ENCODE results near the gene NREP.

NREP gene

DNA sequence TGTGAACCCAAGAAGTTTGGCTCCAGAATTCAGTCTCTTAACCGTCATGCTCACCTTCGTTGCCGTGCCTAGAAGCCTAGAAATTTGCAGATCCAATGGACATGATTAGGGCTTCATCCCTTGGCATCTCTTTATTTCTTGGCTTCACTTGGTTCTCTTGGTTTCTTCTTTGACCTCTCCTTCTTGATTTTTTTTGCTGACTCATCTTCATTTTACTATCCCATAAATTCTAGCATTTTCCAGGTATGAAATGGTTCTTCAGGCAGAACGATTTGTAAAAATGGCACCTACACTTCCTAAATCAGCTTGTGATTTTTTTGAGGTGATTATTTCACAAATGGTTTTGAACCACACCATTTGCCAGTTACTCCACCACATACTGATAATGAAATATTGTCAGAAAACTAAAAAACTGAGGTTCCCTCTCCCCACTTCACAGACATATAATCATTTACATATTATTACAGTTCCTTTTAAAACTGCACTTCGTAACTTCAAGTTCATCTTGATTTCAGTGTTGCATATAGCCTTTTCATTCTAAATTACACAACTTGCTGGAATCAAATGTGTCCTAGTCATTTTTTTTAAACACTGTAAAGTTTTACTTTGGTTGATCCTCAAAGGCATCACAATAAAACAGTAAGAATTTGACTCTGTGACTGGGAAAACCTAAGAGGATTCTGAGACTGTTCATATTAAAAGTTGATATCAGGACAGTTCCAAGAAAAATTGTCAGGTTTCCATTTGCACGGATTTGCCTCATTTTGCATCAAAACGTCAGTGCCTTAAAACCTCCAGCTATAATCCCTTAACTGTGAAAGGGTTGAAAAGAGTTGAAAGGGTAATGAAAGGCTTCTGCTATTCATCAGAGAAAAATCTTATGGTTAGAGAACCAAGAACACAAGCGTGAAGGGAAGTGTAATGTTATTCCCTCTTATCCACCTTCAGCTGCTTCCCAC is 8.9 kb upstream of the NREP start:
- DNase-seq (ENCODE audit: low spot score) = no peak

DNA sequence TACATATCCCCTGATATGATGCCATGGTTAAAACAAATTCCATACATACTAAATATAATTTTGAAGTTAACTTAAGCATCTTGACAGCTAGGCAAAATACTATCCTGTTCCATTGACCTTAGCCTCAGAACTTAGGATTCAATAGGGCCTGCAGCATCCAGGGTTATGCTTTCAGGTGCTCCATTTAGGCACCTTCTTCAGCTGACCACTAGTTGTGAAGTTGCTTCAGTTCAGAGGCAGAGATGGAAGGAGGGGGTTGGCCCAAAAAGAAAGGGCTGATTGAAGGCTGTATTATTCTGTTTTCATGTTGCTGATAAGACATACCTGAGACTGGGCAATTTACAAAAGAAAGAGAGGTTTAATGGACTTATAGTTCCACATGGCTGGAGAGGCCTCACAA is 7.0 kb upstream of the NREP start:
- no peak for DNase-seq (ENCODE audit: low spot score)

GRCh38 chr5:111762895-111763294 is 5.9 kb upstream of the NREP start:
- no peak for DNase-seq (ENCODE audit: low spot score)

- no peak for DNase-seq (ENCODE audit: low spot score)
Observed at GRCh38 chr5:111758284-111758628, 1.3 kb upstream of the NREP start.

- peak; percentile 90 for DNase-seq (ENCODE audit: low spot score)
Observed at GRCh38 chr5:111757355-111758283, 625 bp upstream of the NREP start.

DNA sequence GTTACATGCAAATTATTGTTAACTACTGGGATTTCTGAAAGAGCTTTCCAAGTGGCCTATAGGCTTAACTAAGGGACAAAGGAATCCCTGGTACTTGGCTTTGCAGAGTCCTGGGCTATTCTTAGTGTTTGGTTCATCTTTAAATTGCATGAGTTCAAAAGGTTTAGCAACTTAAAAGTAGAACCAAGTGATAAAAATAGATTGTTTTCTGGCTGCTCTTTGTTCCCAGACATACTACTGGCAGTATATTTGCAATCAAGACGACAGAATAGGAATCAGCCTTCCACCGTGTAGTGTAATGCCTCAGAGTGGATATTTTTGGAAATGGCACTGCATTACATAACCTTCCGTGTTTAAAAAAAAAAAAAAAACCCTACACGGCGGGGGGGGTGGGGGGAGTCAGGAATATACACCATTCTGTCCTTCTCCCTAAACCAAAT is 1.0 kb downstream of the NREP start:
- peak; percentile 59 for DNase-seq (ENCODE audit: low spot score)

- no peak for DNase-seq (ENCODE audit: low spot score)
Observed at GRCh38 chr5:111755345-111755941, 1.6 kb downstream of the NREP start.

- DNase-seq (ENCODE audit: low spot score) = no peak
Observed at GRCh38 chr5:111753884-111754589, 3.0 kb downstream of the NREP start.

- DNase-seq (ENCODE audit: low spot score) = no peak
Observed at GRCh38 chr5:111752426-111752965, 4.5 kb downstream of the NREP start.

- DNase-seq (ENCODE audit: low spot score) = no peak
Observed at GRCh38 chr5:111749303-111750026, 7.5 kb downstream of the NREP start.

DNA sequence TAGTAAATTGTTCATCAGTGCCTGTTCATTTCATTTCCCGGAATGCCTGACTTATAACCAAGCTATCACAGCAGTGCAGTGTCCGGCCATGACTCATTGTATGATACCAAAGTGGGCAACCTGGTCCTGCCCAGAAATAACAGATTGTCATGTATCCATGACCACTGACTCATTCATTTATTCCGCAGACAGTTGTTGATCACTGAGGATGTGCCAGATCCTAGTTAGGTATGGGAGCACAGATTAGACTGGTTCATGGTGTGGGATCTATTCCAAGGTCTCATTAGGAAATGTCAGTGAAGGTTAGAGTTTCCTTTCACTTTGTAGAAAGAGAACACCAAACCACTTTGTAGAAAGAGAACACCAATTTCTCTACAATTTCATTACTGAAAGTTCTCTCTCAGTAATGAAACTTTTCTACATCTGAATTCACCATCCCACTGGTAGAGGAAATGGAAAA is 8.7 kb downstream of the NREP start:
- DNase-seq (ENCODE audit: low spot score) = peak; percentile 81

- peak; percentile 20 for DNase-seq (ENCODE audit: low spot score)
Observed at GRCh38 chr5:111747337-111747736, 9.7 kb downstream of the NREP start.

GRCh38 chr5:111746791-111747190 is 10.2 kb downstream of the NREP start:
- no peak for DNase-seq (ENCODE audit: low spot score)

DNA sequence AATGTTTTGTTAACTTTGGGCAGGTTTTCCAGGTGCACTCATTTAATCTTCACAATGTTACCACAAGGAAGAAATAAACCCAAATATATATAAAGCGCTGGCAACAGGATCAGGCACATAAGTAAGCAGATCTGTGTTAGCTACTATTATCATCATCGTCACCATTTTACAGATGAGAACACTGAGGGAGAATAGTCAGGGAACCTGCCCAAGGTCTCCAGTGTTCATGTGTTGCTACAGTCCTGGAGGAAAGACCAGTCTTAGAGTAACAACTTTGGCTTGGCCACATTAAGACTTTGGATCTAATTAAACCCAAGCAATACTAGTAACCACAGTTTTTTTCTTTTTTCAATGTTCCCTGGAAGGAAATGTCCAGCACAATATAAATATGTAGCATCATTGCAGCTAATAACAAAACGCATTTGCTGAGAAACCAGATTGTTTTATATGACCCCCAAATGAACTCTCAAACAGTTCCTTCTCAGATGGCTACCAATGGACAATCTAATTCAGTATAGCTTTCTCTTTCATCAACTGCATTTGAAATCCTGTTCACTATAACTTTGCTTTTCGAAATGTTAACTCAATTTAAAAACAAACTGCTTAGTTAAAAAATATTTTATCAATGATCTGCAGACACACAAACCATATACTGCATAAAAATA is 11.8 kb downstream of the NREP start:
- no peak for DNase-seq (ENCODE audit: low spot score)

DNA sequence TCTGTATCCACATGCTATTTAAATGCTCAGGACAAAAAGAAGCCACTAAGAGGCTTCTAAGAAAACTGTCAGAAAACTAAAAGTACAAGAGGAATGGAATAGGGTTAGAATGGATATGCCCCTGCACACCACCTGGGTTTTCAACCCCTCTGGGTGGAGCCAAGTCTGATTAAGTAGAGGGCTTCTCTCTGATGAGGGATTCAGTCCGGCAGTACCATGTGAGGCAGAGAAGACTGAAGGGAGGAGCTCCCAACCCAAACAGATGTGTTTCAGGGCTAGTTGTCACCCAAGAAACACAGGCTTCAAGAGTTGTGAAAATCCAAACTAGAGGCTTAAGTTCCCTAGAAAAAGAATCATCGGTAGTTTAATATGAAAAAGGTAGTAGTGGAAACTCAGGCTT is 12.5 kb downstream of the NREP start:
- no peak for DNase-seq (ENCODE audit: low spot score)

DNA sequence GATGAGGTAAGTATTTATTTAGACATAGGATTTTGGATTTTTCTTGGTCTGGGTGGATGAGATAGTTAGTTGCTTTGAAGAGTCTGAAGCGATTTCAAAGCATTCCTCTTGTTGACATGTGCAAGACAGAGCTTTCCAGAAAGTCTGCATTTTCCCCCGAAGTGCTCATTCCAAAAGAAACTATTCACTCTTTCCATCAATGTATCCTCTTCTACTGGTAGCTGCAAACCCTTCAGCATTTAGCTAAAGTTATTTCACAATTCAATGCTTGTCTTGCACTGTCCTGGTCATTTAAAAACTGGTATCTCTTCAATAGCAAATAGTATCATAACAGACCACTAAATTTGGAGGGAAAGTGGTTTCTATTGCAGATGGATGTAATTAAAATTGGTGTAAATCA is 13.0 kb downstream of the NREP start:
- peak; percentile 45 for DNase-seq (ENCODE audit: low spot score)

DNA sequence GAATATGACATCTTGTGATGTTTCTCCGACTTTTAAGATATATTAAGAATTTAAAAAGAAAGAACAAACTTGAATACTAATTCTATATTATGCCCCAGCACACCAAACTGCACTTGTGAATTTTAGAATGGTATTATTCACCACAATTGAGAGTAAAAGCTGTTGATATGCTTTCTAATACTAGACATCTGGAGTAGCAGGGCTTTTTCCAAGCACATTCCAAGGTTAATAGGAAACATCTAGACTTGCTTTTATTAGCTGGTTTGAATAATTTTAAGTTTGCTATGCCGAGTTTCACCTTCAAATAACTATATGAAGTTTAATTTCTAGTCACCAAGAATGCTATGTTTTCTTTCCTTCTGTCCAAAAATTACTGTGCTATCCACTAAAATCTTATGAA is 13.5 kb downstream of the NREP start:
- DNase-seq (ENCODE audit: low spot score) = no peak

GRCh38 chr5:111742177-111742994 is 14.6 kb downstream of the NREP start:
- peak; percentile 91 for DNase-seq (ENCODE audit: low spot score)

DNA sequence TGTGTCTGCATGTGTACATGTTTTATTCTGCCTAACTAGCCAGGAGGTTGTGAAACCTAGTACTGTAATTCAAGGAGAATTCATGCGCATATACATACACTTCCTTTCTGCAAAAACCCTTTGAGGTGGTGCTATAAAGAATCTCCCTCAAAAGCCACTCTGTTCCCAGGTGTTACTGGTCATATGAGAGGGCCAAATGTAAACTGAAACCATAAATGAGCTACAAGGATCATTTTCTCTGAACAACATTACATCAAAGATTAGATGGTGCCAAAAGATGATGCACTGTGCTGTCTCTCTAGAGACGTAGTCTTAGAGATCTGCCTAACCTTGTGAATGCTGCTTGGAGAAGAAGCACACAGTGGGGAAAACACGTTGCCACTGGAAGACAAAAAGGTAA is 15.7 kb downstream of the NREP start:
- DNase-seq (ENCODE audit: low spot score) = no peak

All from AG08395 (cell line).